Liver (tissue), 9 donors: ENCODE results near the gene ETS1. TPM values are rescaled to one million over a fixed set of nuclear protein-coding genes. Genes with fewer than 3 reads are reported as not detected.

ENCODE experiments used
- DNase-seq: peaks from one replicate; pipeline ENCODE4 v3.0.0-alpha.2; 2017; ENCODE audit warnings: low spot score
- H3K27ac ChIP-seq, 2 donors: one replicate each; pipeline ENCODE4 v1.7.0; 2013; ENCODE audit warnings: inconsistent platforms in 2 of 2, low read length in 2 of 2, control low read depth in 1 of 2, low read depth in 1 of 2, mild to moderate bottlenecking in 1 of 2
- H3K27me3 ChIP-seq, 4 donors: one replicate each; pipeline versions ENCODE4 v1.6.1 to v1.7.0; 2013; ENCODE audit warnings: low read length in 3 of 4, inconsistent platforms in 1 of 4, mild to moderate bottlenecking in 1 of 4, moderate library complexity in 1 of 4; ENCODE audit not compliant: control insufficient read depth in 4 of 4, insufficient read depth in 4 of 4
- H3K36me3 ChIP-seq, 4 donors: one replicate each; pipeline versions ENCODE4 v1.6.1 to v1.7.0; 2013; ENCODE audit warnings: low read length in 3 of 4, mild to moderate bottlenecking in 3 of 4, low read depth in 1 of 4, moderate library complexity in 1 of 4; ENCODE audit not compliant: control insufficient read depth in 4 of 4, insufficient read depth in 3 of 4
- H3K4me1 ChIP-seq, 4 donors: one replicate each; pipeline versions ENCODE4 v1.6.1 to v1.7.0; 2013; ENCODE audit warnings: low read length in 3 of 4, mild to moderate bottlenecking in 3 of 4, moderate library complexity in 1 of 4; ENCODE audit not compliant: control insufficient read depth in 4 of 4, insufficient read depth in 4 of 4
- H3K4me3 ChIP-seq, 3 donors: one replicate each; pipeline versions ENCODE4 v1.6.1 to v1.7.0; 2013; ENCODE audit warnings: low read length in 3 of 3, control low read depth in 1 of 3, low read depth in 1 of 3, mild to moderate bottlenecking in 1 of 3
- H3K9ac ChIP-seq, 2 donors: one replicate each; pipeline ENCODE4 v1.7.0; 2013; ENCODE audit warnings: low read length in 2 of 2, mild to moderate bottlenecking in 2 of 2, moderate library complexity in 2 of 2, control low read depth in 1 of 2, low read depth in 1 of 2
- H3K9me3 ChIP-seq, 4 donors: one replicate each; pipeline versions ENCODE4 v1.6.1 to v1.7.0; 2013; ENCODE audit warnings: low read length in 3 of 4; ENCODE audit not compliant: control insufficient read depth in 4 of 4
- ATF3 ChIP-seq: IDR thresholded peaks from 2 replicates; pipeline ENCODE4 v1.6.1; 2016; ENCODE audit warnings: antibody characterized with exemption
- EGR1 ChIP-seq, 2 donors: IDR thresholded peaks; 2 replicates each; pipeline ENCODE4 v1.6.1; 2016 to 2018; ENCODE audit warnings: antibody characterized with exemption in 2 of 2, low read depth in 2 of 2
- FOXA1 ChIP-seq: IDR thresholded peaks from 2 replicates; pipeline ENCODE4 v1.6.1; 2016; ENCODE audit warnings: antibody characterized with exemption
- FOXA2 ChIP-seq: IDR thresholded peaks from 2 replicates; pipeline ENCODE4 v1.6.1; 2016; ENCODE audit warnings: antibody characterized with exemption
- GABPA ChIP-seq, 2 donors: IDR thresholded peaks in 1 of 2; conservative IDR thresholded peaks in 1 of 2; 2 replicates each; pipeline ENCODE4 v1.6.1; 2016; ENCODE audit warnings: antibody characterized with exemption in 2 of 2, mild to moderate bottlenecking in 1 of 2, moderate library complexity in 1 of 2
- HNF4A ChIP-seq, 2 donors: conservative IDR thresholded peaks; 2 replicates each; pipeline ENCODE4 v1.6.1; 2016; ENCODE audit warnings: antibody characterized with exemption in 2 of 2, mild to moderate bottlenecking in 2 of 2
- HNF4G ChIP-seq: IDR thresholded peaks from 2 replicates; pipeline ENCODE4 v1.6.1; 2016; ENCODE audit warnings: antibody characterized with exemption
- JUND ChIP-seq, 2 donors: IDR thresholded peaks; 2 replicates each; pipeline ENCODE4 v1.6.1; 2016; ENCODE audit warnings: antibody characterized with exemption in 2 of 2
- MAX ChIP-seq: IDR thresholded peaks from 2 replicates; pipeline ENCODE4 v1.6.1; 2016; ENCODE audit warnings: antibody characterized with exemption
- NR2F2 ChIP-seq: IDR thresholded peaks from 2 replicates; pipeline ENCODE4 v1.6.1; 2016; ENCODE audit warnings: antibody characterized with exemption
- RAD21 ChIP-seq, 2 donors: IDR thresholded peaks; 2 replicates each; pipeline ENCODE4 v1.6.1; 2016; ENCODE audit warnings: antibody characterized with exemption in 2 of 2, mild to moderate bottlenecking in 2 of 2
- REST ChIP-seq: IDR thresholded peaks from 2 replicates; pipeline ENCODE4 v1.6.1; 2016; ENCODE audit warnings: antibody characterized with exemption, mild to moderate bottlenecking
- RXRA ChIP-seq, 2 donors: IDR thresholded peaks; 2 replicates each; pipeline ENCODE4 v1.6.1; 2017 to 2018; ENCODE audit warnings: antibody characterized with exemption in 2 of 2, mild to moderate bottlenecking in 1 of 2
- SP1 ChIP-seq: IDR thresholded peaks from 2 replicates; pipeline ENCODE4 v1.6.1; 2018; ENCODE audit warnings: antibody characterized with exemption, mild to moderate bottlenecking
- TAF1 ChIP-seq: conservative IDR thresholded peaks from 2 replicates; pipeline ENCODE4 v1.6.1; 2016; ENCODE audit warnings: antibody characterized with exemption, mild to moderate bottlenecking
- YY1 ChIP-seq: IDR thresholded peaks from 2 replicates; pipeline ENCODE4 v1.6.1; 2016; ENCODE audit warnings: antibody characterized with exemption, mild to moderate bottlenecking
- WGBS: extraction: QIAGEN DNeasy Blood & Tissue Kit; methylation state at CpG from one replicate; pipeline ENCODE4 v1.1.7; 2013; 5-methylcytosine and 5-hydroxymethylcytosine counted together
- polyA plus RNA-seq, 2 donors: library from polyadenylated mRNA; stranded (reverse) in 1 of 2; unstranded in 1 of 2; fragments of 200-250 nt in 1 of 2; fragments of >200 nt in 1 of 2; fragmentation: Nextera tagmentation in 1 of 2; extraction: Ambion mirVana in 1 of 2; gene quantifications; one replicate each; pipeline versions ENCODE4 v1.2.1 to v1.2.3, GENCODE V29; 2013 to 2015
- total RNA-seq, 2 donors: library from RNA; depleted of rRNA; stranded (reverse); fragments of >200 nt; gene quantifications; one replicate each; pipeline ENCODE4 v1.2.3, GENCODE V29; 2014
- TF ChIP-seq, protein P1 (sequence below): fragments of 150-350 bp; IDR thresholded peaks from 2 replicates; pipeline ENCODE4 v1.5.1; 2017; ENCODE audit warnings: improper control_type of control experiment, low read depth, low read length; ENCODE audit not compliant: missing input control
- TF ChIP-seq, protein P2 (sequence below): IDR thresholded peaks from 2 replicates; pipeline ENCODE4 v1.6.1; 2016; ENCODE audit warnings: antibody characterized with exemption
- donor health status: healthy.
- donor health status: healthy.
- donor health status: healthy.
- donor health status: healthy.
- donor health status: healthy.

The ETS1 gene
- total and polyA plus RNA-seq, 4 donors: 4.8 to 30.0 (median 20.3) TPM

GRCh38 chr11:128582496-128583366 lies 4.6 kb downstream of the ETS1 start:
- no peak for TF ChIP-seq YY1
- no peak for TF ChIP-seq SP1
- TF ChIP-seq, protein P1, sequence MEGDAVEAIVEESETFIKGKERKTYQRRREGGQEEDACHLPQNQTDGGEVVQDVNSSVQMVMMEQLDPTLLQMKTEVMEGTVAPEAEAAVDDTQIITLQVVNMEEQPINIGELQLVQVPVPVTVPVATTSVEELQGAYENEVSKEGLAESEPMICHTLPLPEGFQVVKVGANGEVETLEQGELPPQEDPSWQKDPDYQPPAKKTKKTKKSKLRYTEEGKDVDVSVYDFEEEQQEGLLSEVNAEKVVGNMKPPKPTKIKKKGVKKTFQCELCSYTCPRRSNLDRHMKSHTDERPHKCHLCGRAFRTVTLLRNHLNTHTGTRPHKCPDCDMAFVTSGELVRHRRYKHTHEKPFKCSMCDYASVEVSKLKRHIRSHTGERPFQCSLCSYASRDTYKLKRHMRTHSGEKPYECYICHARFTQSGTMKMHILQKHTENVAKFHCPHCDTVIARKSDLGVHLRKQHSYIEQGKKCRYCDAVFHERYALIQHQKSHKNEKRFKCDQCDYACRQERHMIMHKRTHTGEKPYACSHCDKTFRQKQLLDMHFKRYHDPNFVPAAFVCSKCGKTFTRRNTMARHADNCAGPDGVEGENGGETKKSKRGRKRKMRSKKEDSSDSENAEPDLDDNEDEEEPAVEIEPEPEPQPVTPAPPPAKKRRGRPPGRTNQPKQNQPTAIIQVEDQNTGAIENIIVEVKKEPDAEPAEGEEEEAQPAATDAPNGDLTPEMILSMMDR: no peak
- TF ChIP-seq HNF4G: no peak
- no peak for TF ChIP-seq RXRA (IDR thresholded peaks at IDR 0.05)
- TF ChIP-seq EGR1 (IDR thresholded peaks at IDR 0.05; ENCODE audit: low read depth in 2 of 2): no peak
- no peak for TF ChIP-seq FOXA1
- peak overlapping the region in 1 of 2 donors; percentile 20 for H3K27ac ChIP-seq
- no peaks in the 10 kb centered on the region for H3K9me3 ChIP-seq
- H3K9ac ChIP-seq: no peak overlapping the region
- H3K4me1 ChIP-seq: peaks cover 0 to 1% (median 0%) of the 10 kb centered on the region in 4 donors
- H3K27me3 ChIP-seq: peaks cover 0 to 10% (median 1%) of the 10 kb centered on the region in 4 donors
- no peak overlapping the region for H3K4me3 ChIP-seq
- WGBS: 31% methylated on average over 8 of the region's 8 CpGs
- DNase-seq: no peak
- no peaks in the 10 kb centered on the region for H3K36me3 ChIP-seq

DNA sequence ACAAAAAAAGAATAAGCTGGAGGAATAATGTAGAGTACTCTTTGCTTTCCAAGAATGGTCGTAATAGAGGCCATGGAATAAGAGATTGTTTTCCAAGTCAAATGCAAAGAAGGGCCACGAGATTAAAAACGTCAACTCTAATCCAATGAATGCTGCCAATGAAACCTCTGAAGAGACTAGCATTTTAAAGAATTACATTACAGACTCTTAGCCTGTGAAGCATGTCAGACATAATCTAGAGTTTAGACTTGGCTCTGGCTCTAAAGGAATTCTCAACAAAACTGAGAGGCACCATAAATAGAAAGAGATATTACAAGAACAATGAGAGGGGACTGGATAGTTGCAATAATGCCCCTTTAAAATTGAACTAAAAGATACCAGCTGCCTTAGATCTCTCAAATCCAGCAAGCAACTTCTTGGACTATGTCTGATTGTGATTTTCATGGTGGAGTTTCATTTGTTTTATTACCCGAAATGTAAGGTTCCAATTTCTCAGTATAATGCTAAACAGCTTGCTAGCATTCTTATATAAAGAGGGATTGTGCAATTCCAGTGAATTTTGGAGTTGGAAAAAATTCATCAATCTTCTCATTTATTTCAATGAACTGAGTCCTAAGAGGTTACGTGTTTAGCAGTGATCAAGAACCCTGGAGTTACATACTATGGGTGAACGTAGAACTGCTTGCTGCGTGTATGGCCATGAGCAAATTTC lies 5.6 kb downstream of the ETS1 start:
- Histone ChIP-seq H3K4me1 (peaks cover 0 to 1% (median under 1%) of the 10 kb centered on the region in 4 donors), H3K9me3 (no peaks in the 10 kb centered on the region), H3K4me3 (no peak overlapping the region), H3K27ac (no peak overlapping the region), H3K9ac (no peak overlapping the region), H3K27me3 (peaks cover 0 to 12% (median 1%) of the 10 kb centered on the region in 4 donors), H3K36me3 (no peaks in the 10 kb centered on the region)
- no peak for DNase-seq
- 81% methylated on average over 7 of the region's 7 CpGs for WGBS
- TF ChIP-seq HNF4A (conservative IDR thresholded peaks at IDR 0.05) (no peak), REST (no peak), YY1 (no peak), EGR1 (IDR thresholded peaks at IDR 0.05; ENCODE audit: low read depth in 2 of 2) (no peak), TAF1 (no peak), MAX (no peak), RXRA (IDR thresholded peaks at IDR 0.05) (no peak), ATF3 (no peak), JUND (IDR thresholded peaks at IDR 0.05) (no peak), SP1 (no peak), RAD21 (IDR thresholded peaks at IDR 0.05) (no peak), FOXA2 (no peak), HNF4G (no peak), GABPA (IDR thresholded peaks at IDR 0.05 in 1 of 2, conservative IDR thresholded peaks at IDR 0.05 in 1 of 2) (no peak), FOXA1 (no peak), NR2F2 (no peak)
- TF ChIP-seq, protein P1: no peak
- TF ChIP-seq, protein P2, sequence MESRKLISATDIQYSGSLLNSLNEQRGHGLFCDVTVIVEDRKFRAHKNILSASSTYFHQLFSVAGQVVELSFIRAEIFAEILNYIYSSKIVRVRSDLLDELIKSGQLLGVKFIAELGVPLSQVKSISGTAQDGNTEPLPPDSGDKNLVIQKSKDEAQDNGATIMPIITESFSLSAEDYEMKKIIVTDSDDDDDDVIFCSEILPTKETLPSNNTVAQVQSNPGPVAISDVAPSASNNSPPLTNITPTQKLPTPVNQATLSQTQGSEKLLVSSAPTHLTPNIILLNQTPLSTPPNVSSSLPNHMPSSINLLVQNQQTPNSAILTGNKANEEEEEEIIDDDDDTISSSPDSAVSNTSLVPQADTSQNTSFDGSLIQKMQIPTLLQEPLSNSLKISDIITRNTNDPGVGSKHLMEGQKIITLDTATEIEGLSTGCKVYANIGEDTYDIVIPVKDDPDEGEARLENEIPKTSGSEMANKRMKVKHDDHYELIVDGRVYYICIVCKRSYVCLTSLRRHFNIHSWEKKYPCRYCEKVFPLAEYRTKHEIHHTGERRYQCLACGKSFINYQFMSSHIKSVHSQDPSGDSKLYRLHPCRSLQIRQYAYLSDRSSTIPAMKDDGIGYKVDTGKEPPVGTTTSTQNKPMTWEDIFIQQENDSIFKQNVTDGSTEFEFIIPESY: no peak
